Stimulated activated CD4-positive, alpha-beta T cell treated with anti-CD3 and anti-CD28 coated beads, Interleukin-2, amount 100 ng/mL, for 4 hours (primary cell): ENCODE measurements around the gene CCR1.

Experiments
- DNase-seq: peaks from one replicate; pipeline ENCODE4 v3.0.0-alpha.2; 2020; ENCODE audit warnings: low read depth

Gene CCR1

DNA sequence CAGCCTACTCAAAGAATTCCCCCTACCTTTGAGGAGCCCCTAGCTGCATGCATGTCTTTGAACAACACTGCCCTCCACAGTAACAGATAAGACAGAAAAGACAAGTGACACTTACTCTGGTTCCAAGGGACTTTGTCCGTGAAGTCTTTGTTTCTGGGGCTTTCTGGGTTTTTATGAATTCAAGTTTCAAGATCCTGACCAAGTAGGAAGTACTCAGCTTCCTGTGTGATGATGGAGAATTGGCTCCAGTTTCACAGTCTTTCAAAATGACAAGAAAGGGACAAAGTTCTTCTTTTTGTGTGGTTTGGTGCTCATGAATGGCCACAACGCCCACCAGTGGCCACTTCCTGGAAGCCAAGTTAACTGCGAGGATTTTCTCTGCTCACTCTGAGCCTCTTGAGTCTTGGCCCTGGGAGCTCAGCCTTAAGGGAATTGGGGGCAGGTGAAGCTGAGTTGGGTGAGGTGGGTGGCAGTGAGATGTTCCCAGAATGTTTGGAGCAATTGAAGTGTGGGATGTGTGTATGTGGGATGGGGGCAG, at the start of gene CCR1:
Gene CCR1 (minus strand): TSS at position 147 of the 538 bp plus-strand sequence. CDS start 4,000 bp downstream, outside the sequence.
- DNase-seq: no peak

DNA sequence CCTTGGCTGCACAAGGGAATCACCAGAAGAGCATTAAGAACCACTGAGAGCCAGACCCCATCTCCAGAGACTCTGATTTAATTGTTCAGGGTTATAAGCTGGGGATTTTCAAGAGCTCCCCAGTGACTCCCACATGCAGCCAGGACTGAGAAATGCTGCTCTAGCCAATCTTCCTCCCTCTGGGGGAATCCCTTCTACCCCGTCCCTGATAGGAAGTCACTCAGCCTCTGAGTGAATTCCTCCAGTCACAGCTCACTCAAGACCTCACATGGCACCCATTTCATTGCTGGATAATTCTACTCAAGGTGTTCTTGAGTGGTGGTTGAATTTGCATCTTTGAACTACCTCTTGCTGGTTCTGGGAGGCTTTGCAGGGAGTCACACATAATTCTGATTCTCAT, 44.9 kb upstream of the CCR1 start:
- no peak for DNase-seq

DNA sequence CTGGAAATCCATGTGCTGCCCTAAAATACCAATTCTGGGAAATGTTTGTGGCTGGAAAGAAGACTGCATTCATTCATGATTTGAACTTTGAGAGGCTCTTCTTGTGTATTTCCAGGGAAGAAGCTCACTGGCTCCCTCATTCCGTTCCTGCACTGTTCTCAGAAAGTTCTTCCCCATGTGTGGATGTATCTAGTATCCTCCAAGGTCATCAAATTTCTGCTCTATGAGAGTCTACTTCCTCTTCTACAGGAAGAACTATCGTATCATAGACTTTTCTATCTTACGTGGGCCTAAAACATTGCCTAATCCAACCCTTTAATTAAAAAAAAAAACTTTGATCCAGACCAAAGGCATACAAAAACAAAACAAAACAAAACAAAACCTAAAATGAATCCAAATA, 37.0 kb upstream of the CCR1 start:
- DNase-seq: no peak

DNA sequence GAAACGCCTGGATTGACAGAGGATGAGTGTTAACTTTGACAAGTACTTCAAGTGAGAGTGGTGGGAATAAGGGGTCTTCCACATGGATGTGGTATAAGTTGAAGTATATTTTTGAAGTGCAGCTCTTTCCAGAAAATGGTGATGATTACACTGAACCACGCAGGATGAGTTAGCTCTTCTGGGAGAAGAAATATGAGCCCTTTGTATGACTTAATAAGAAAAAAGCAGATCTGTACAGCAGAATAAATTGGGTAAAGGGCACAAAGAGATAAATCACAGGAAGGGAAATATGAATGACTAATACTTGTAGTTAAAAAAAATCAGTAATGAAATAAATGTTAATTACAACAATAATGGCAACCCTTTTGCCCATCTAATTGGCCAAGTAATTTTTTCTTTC, 35.4 kb upstream of the CCR1 start:
- no peak for DNase-seq

DNA sequence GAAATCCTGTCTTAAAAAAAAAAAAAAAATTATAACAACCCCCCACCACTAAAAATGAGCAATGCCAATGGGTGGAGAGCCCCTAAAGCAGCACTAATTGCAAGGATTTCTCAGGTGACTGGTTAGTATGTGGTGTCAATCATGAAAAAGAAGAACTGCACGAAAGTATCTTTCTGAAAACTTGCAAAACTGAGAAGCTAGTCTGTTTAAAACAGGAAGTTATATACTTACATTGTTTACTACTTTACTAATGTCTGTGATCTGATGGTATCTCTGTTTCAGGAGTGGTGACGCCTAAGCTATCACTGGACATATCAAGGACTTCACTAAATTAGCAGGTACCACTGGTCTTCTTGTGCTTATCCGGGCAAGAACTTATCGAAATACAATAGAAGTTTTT, 34.0 kb upstream of the CCR1 start, which contains the start of gene CCR3:
Gene CCR3 (plus strand): TSS at position 341 of the 400 bp plus-strand sequence. CDS start 22,699 bp downstream, outside the sequence.
- DNase-seq: no peak

DNA sequence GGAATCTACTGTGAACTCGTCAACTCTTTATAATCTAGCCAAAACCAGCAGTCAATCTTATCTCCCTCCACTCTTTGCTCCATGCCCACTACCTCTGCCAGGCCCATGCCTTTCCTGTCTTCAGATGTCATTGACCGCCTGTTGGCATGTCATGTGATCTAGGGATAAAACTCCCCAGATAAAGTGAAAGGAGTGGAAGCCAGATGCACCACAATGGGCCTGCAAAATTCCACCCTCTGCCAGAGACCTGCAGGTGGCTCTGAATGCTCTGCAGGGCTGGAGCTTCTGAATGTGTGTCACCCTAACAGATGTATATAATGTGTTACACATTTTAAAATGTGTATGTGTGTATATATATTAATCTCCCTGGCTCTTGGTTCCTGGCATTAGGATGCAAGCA, 31.8 kb upstream of the CCR1 start:
- DNase-seq: no peak

DNA sequence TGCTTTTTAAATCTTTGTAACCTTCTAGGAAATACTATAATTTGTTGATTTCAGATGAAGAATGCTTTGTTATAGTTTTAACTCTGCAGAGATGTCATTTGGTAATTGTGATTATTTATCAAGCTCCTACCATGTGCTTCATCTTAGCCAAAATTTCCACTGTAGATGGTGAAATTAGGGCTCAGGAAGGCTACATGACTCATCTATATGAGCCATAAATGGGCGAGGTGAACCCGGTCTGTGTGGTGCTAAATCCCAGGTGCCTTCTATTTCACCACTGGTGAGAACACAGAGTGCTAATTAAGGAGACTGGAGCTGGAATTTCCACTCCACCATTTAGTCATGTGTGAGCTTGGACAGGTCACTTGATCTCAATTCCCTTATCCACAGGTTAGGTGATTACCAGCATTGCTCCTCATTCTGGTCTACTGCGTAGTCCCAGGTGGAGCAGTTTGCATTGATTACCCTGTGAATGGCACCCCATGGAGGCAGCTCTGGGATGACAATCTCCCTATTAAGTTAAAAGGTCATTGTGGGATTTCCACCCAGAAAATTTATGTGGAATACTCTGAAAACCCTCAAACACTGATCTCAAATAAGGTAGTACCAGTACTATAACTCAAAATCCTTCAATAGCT, 31.3 kb upstream of the CCR1 start:
- no peak for DNase-seq

DNA sequence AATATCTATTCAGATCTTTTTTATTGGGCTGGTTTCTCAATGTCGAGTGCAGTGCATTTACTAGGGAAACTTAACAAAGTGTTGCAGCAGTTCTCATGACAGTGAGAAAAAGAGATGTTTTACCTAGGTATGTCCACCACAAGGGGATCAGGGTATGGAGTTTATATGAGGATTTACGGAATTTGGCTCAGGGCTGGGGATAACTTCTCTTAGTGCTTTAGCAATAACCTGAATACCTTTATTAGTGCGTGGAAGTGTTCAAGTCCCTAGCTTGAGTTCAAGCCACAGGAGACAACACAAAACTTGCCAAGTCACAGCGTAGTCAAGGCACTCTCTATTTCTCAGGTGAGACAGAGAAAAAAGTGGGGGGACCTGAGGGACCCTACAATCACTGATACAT, 30.3 kb upstream of the CCR1 start:
- DNase-seq: no peak

DNA sequence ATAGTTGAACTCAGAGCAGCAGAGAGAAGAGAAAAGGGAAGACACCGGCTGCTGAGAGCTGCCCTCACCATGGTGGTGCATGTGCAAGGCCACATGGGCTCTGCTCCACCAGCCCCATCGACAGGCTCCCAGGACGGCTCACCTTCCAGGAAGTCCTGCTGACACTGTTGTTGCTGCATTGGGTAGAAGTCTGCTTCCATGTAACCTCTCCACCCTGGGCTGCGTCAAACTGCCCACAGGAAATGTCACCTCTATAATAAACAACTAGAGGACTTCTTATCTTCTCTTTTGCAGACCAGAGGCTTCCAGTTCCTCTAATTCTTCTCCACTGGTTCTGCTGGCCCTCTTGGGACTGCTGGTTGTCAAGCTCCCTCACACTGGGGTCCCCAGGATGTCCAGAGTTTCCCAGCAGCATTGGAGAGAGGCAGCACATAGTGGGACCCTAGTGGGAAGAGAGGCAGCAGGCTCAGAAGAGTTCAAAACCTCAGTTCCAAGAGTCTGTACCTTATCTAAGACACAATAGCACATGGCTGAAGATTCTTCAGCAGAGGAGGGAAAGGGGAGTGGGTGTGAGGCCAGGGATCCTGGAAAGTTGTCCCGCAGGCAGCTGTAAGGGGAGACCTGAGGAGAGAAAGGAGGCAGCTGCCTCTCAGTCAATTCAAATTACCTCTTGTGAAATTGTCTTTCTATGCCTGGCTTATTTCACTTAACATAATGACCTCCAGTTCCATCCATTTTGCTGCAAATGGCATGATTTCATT, 28.4 kb upstream of the CCR1 start:
- DNase-seq: no peak

DNA sequence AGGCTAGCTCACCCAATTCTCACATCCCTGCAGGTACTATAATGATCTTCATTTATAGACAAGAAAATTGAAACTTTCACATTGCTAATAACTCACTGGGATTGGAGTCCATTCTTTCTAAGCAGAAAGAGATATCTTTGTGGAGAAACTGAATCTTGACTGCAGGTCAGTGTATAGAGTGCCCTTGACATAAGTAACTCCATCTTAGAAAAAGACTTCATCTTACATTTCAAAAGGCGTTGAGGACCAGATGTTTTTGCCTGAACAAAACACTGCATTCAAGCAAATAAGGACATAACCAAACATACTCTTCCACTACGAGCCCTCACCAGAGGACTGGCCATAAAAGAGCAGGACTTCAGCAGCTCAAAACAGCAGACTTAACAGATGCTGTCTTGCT, 27.3 kb upstream of the CCR1 start:
- DNase-seq: no peak

DNA sequence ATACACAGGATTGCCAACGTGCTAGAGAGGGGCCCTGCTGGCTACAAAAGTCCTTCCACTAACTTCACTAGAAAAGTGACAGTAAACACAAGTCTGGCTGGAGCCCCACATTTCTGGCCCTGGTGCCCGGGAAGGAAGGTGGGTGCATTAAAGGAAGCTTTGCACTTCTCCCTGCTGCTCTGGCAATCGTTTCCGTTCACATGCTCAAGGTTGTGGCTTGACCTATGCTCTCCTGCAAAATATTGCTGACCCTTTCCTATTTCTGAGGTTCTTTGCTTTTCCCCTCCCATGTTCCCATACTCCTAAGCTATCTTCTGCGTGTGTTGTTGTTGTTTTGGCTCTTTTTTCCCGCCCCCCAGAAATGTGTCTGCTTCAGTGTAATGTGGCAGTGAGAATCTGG, 25.1 kb upstream of the CCR1 start:
- no peak for DNase-seq

DNA sequence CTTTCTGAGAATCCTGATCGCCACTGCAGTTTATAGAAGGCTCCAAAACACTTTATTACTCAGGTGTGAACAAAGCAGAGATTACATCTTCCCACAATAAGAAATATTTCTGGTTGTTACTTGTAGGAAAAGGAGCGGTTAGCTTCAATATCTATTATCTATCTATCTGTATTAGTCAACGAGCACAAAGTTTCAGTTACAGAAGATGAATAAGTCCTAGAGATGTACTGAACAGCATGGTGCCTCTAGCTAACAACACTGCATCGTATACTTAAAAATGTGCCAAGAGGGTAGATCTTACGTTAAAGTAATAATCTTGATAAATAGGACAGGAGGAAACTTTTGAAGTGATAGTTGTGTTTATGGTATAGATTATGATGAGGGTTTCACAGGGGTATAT, 23.2 kb upstream of the CCR1 start:
- no peak for DNase-seq

DNA sequence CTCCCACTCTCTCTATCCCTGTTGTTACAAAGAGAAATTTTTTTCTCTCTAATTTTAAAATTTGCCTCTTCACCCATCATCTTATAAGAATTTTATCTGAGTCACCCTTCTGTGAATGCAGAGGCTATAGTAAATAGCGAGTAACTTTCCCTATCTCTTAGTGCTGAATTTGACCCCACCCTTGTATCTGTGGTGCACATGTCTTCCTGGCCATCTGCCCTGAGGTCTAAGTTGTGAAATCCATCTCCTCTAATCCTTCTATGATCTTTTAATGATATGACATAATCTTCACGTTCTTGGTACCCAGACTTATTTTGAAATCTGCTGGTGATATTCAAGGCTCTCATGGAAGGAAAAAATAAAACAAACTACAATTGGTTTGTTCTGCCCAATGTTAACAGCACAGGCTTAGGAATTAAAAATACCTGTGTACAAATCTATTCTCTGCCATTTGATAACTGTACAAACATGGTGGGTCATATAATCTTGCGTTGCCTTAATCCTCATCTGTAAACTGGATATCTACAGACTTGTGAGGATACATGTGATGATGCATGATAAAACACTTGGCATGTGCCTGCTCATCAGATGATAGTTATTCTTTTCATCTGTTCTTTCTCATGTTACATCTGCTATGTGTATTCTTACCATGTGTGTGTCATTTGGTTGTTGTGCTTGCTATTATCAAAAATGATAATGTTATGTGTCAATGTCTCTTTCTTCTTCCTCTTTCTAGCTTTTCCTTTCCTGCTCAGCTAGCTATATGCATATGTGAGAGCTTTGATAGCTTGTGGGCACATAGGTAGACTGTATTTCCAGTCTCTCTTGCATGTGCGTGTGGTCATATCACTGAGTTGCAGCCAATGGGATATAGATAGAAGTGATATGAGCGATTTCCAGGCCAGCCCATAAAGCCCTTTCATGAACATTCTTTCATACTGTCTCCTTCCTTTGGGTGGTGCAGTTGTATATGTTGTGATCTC, 20.4 kb upstream of the CCR1 start:
- DNase-seq: no peak

DNA sequence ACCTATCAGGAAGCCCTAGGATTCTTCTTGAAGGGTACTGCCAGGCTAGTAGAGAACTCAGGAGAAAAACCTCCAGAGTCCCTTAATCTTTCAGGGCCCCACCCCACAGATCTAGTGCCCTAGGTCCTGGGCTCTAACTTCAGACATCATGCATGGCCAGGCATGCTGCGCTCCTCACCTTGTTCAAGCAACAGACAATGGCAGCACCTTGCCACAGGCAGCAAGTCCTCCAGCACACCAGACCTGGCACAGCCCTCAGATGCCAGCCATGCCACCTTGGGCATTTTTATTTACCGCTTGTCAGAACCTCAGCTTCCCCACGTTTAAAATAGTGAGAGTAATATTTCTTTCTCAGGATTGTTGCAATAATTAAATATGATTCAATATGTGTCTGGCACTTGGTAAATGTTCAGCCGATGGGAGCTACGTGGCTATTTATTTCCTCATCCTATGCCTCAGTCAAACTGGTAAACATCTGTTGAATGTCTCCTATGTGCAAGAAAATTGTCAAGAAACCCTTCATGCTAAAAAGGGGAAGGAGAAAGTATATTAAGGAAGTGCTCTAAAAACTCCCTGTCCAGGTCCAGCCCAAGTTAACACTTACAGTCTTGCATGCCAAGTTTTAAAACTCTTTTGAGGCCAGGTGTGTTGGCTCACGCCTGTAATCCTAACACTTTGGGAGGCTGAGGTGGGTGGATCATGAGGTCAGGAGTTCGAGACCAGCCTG, 14.5 kb upstream of the CCR1 start:
- DNase-seq: no peak

DNA sequence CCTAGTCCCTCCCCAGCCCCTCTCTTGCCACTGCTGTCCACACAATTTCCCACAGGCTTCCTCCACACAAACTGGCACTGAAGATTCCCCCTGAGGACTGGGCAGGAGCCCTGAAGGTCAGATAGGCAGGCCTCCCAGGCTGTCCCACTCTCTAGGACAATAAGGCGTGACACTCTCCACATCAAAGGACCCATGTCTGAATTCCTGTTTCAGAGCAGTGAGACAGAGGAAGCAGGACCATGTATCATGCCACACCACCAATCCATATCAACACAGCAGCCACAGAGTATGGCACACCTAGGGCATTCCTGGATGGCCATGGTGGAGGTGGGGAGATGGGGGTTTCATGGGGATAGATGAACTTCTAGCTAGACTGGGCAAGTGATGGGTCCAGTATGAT, 13.8 kb upstream of the CCR1 start:
- DNase-seq: no peak

DNA sequence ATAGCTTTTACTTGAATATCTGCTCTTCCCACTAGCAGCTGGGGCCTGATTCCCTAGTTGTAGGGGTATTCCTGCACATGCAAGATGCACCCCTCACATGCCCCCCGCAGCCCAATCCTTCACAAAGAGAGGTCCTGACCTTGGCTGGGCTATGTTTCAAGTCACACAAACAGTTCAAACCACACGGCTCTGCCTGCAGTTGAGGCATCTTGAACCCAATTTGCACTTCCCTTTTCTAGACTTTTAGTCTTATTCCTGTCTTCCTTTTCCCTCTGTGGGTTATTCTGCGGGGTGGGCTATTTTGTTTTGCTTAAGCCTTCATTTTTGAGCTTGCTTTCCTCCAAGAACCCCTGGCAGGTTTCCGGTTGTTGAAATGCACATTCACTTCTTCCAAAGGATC, 13.3 kb upstream of the CCR1 start:
- no peak for DNase-seq

DNA sequence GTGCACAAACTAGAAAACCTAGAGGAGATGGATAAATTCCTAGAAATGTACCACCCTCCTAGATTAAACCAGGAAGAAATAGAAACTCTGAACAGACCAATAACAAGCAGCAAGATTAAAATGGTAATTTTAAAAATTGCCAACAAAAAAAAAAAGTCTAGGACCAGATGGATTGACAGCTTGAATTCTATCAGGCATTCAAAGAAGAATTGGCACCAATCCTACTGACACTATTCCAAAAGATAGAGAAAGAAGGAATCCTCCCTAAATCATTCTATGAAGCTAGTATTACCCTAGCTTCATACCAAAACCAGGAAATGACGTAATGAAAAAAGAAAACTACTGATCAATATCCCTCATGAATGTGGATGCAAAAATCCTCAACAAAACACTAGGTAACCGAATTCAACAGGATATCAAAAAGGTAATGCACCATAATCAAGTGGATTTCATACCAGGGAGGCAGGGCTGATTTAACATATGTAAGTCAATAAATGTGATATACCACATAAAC, 10.1 kb upstream of the CCR1 start:
- DNase-seq: no peak

DNA sequence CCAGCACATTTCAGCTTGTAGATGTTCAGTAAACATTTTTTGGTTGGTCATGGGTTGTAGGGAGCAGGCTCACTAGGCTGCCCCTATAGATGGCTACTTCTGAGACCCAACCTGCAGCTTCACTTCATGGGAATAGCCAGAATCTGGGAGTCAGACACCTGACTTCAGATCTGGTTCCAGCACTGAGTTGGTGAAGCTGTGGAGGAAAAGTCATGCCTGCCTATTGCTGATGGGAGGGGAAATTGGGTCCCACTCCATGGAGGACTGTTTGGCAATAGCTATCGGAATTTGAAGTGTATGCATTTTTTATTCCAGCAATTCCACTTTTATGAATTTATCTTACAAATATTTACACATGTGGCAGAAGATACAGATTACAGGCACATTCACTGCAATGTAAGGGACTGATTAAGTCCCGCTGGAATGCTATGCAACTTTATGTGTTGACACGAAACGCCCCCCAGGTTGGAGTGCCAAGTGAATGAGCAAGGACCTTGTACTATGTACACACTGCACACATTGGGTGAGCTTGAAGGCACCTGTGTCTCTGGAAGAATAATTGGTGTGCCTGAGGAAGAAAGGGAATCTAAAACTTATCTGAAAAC, 7.8 kb upstream of the CCR1 start:
- no peak for DNase-seq

DNA sequence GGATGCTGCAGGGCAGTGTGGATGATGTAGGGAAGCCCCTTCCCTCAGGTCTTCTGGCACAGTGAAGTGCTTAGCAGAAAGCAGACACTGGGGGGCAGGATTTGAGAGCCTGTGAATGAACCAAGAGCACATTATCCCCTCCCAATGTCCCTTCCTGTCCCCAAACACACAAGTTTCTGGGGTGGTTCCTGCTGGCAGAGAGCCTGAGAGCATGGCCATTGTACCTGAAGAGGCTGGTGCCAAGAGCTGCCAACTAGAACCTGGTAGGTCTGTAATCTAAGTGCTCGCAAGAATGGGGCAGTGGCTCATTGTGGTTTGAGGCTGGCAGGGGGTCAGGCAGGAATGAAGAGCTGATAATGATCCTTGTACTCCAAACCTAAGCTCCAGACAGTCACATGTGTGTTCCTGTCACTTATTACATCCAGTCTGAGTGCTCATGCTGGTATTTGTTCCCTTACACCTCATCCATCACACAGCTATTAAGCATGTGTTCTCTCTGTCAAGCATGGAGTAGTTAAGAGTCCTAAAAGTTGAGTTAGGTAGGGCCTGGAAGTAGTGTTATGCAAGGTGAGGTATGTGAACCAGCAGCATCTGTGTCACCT, 6.7 kb upstream of the CCR1 start:
- no peak for DNase-seq

DNA sequence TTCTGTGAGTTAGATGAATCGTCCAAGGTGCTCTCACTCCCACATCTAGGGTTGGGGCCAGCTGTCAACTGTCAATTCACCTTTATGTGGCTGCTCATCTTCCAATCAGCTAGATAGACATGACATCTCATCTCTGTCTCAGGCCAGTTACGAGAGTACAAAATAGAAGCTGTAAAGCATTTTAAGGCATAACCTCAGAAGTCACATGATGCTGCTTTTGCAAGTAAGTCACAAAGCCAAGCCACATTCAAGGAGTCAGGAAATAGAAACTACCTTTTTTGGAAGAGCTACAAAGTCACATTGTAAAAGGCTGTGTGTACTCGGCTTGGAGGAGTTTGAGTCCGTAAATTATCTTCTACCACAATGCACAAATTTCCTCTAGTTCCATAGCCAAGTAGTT, 5.1 kb upstream of the CCR1 start:
- DNase-seq: no peak

DNA sequence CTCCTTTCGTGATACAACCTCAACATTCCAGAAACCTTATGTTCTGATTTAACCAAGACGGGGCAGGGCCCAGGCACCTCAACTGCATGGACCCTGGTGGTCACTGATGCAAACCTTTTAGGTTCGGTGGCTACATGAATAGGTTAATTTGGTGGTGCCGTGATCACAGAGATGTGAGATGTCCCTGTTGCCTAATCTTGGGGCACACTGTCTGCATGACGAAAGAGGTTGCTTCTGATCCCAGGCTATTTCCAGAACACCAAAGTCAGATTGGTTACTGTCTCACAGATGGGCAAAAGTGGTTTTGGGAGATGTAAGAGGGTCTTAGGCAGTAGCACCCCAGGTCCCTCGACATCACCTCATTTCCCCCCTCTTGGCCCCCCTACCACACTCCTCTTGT, 4.0 kb upstream of the CCR1 start:
- no peak for DNase-seq
